Measurements from ENCODE around the gene OR52E1. TPM values are rescaled to one million over a fixed set of nuclear protein-coding genes. Genes with fewer than 3 reads are reported as not detected.

Gene OR52E1
- total RNA-seq, 2 donors from 2014 or later = not detected

DNA sequence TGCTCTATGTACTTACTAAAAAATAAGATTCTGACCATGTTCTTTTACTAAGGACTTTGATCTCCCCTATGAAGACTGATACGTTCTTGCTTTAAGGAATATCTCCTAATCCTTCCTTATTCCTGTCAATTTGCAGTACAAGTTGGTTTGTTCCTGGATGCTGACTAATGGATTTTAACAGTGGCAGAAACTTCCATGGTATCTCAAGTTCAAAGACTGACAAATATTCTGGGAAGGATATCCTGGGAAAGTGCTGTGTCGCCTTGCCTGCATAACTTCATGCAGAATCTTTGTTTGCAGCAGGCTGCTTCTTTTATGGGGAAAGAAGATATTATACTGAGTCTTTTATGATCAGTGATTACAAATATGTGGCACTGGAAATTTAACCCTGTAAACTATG lies 31.4 kb upstream of the OR52E1 start:
- H3K4me1 Mint-ChIP-seq = no peaks in the 10 kb centered on the region
- Histone ChIP-seq H3K27me3 (ENCODE audit: control insufficient read depth, insufficient read depth, low read length, poor library complexity, severe bottlenecking) (no peaks in the 10 kb centered on the region), H3K4me3 (ENCODE audit: low read length) (no peak overlapping the region), H3K36me3 (ENCODE audit: control insufficient read depth, insufficient read depth, low read length) (no peaks in the 10 kb centered on the region), H3K4me1 (ENCODE audit: control insufficient read depth, insufficient read depth, low read length) (no peaks in the 10 kb centered on the region), H3K9me3 (ENCODE audit: control insufficient read depth, low read length) (no peaks in the 10 kb centered on the region), H3K9ac (ENCODE audit: extremely low read depth, low read length, poor library complexity, severe bottlenecking) (no peak overlapping the region), H3K27ac (ENCODE audit: low read depth, low read length) (no peak overlapping the region)
- H3K4me3 Mint-ChIP-seq = no peak overlapping the region
- H3K27me3 Mint-ChIP-seq (ENCODE audit: insufficient read depth) = no peaks in the 10 kb centered on the region
- 83 to 85% methylated on average over 2 of the region's 2 CpGs for WGBS, 2 experiments (ENCODE audit: insufficient coverage in 1 of 2, insufficient read length in 1 of 2)
- no peaks in the 10 kb centered on the region for H3K36me3 Mint-ChIP-seq (ENCODE audit: low read depth)
- no peak overlapping the region for H3K27ac Mint-ChIP-seq
- TF ChIP-seq, protein P1, sequence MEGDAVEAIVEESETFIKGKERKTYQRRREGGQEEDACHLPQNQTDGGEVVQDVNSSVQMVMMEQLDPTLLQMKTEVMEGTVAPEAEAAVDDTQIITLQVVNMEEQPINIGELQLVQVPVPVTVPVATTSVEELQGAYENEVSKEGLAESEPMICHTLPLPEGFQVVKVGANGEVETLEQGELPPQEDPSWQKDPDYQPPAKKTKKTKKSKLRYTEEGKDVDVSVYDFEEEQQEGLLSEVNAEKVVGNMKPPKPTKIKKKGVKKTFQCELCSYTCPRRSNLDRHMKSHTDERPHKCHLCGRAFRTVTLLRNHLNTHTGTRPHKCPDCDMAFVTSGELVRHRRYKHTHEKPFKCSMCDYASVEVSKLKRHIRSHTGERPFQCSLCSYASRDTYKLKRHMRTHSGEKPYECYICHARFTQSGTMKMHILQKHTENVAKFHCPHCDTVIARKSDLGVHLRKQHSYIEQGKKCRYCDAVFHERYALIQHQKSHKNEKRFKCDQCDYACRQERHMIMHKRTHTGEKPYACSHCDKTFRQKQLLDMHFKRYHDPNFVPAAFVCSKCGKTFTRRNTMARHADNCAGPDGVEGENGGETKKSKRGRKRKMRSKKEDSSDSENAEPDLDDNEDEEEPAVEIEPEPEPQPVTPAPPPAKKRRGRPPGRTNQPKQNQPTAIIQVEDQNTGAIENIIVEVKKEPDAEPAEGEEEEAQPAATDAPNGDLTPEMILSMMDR (conservative IDR thresholded peaks at IDR 0.05) = no peak
- no peak for DNase-seq
- no peaks in the 10 kb centered on the region for H3K9me3 Mint-ChIP-seq

DNA sequence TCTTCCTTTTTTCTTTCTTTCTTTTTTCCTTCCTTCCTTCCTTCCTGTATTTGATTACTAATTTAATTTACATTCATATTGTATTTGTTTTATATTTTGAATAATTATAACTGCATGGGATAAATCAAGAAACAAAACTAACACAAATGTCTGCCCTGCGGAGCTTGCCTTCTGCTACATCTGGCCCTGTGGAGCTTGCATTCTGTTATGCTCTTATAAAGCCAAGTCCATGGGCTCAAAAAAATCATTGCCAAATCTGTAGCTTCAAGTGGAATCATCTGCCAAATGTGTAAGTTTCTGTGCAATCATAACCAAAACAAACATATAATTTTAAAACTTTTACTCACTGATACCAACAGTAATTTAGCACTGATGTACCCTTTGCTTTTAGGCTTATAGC lies 31.0 kb upstream of the OR52E1 start:
- no peak overlapping the region for H3K4me3 Mint-ChIP-seq

DNA sequence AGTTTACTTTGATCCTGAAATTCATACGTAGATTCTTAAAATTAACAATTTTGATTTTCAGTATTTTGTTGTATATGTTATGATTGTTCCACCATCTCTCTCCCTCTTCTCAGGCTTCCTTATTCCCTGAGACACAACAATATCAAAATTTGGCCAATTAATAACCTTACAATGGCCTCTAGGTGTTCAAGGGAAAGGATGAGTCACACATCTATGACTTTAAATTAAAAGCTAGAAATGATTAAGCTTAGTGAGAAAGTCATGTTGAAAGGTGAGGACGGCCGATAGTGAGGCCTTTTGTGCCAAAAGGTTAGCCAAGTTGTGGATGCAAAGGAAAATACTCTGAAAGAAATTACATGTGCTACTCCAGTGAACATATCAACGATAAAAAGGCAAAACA lies 28.5 kb upstream of the OR52E1 start:
- Histone ChIP-seq H3K4me3 (ENCODE audit: low read length) (no peak overlapping the region), H3K4me1 (ENCODE audit: control insufficient read depth, insufficient read depth, low read length) (no peaks in the 10 kb centered on the region), H3K36me3 (ENCODE audit: control insufficient read depth, insufficient read depth, low read length) (no peaks in the 10 kb centered on the region), H3K9ac (ENCODE audit: extremely low read depth, low read length, poor library complexity, severe bottlenecking) (no peak overlapping the region), H3K9me3 (ENCODE audit: control insufficient read depth, low read length) (no peaks in the 10 kb centered on the region), H3K27ac (ENCODE audit: low read depth, low read length) (no peak overlapping the region), H3K27me3 (ENCODE audit: control insufficient read depth, insufficient read depth, low read length, poor library complexity, severe bottlenecking) (no peaks in the 10 kb centered on the region)
- TF ChIP-seq, protein P1 (conservative IDR thresholded peaks at IDR 0.05) = no peak
- Mint-ChIP-seq H3K4me1 (no peaks in the 10 kb centered on the region), H3K27ac (no peak overlapping the region), H3K9me3 (no peaks in the 10 kb centered on the region), H3K27me3 (ENCODE audit: insufficient read depth) (no peaks in the 10 kb centered on the region), H3K36me3 (ENCODE audit: low read depth) (no peaks in the 10 kb centered on the region), H3K4me3 (no peak overlapping the region)
- WGBS, 2 experiments (ENCODE audit: insufficient coverage in 1 of 2, insufficient read length in 1 of 2) = 84 to 91% methylated on average over 2 to 3 of the region's 4 CpGs
- DNase-seq = no peak

More for the DNA sequence above, 31.0 kb upstream of the OR52E1 start:
- Histone ChIP-seq H3K4me1 (ENCODE audit: control insufficient read depth, insufficient read depth, low read length) (no peaks in the 10 kb centered on the region), H3K4me3 (ENCODE audit: low read length) (no peak overlapping the region), H3K9me3 (ENCODE audit: control insufficient read depth, low read length) (no peaks in the 10 kb centered on the region), H3K27me3 (ENCODE audit: control insufficient read depth, insufficient read depth, low read length, poor library complexity, severe bottlenecking) (no peaks in the 10 kb centered on the region), H3K36me3 (ENCODE audit: control insufficient read depth, insufficient read depth, low read length) (no peaks in the 10 kb centered on the region), H3K27ac (ENCODE audit: low read depth, low read length) (no peak overlapping the region), H3K9ac (ENCODE audit: extremely low read depth, low read length, poor library complexity, severe bottlenecking) (no peak overlapping the region)
- Mint-ChIP-seq H3K27me3 (ENCODE audit: insufficient read depth) (no peaks in the 10 kb centered on the region), H3K4me1 (no peaks in the 10 kb centered on the region), H3K36me3 (ENCODE audit: low read depth) (no peaks in the 10 kb centered on the region), H3K9me3 (no peaks in the 10 kb centered on the region), H3K27ac (no peak overlapping the region)
- no peak for DNase-seq
- 83 to 100% methylated on average over 1 of the region's 1 CpG for WGBS, 2 experiments (ENCODE audit: insufficient coverage in 1 of 2, insufficient read length in 1 of 2)
- TF ChIP-seq, protein P1 (conservative IDR thresholded peaks at IDR 0.05) = no peak
